Neural cell (in vitro differentiated cells): Measurements from ENCODE around the gene SRGAP3.

Source experiments
- EP300 ChIP-seq: fragments of 450-650 bp; conservative IDR thresholded peaks from 2 replicates; pipeline ENCODE4 v1.6.1; 2014; ENCODE audit warnings: antibody characterized with exemption, mild to moderate bottlenecking, moderate library complexity; ENCODE audit not compliant: poor library complexity, severe bottlenecking
- EZH2 ChIP-seq: fragments of 200-600, 300-800 bp; shearing (Covaris generic), sonication (generic); IDR thresholded peaks from 2 replicates; pipeline ENCODE4 v1.6.1; 2014; ENCODE audit warnings: antibody characterized with exemption, low read length, borderline replicate concordance, mild to moderate bottlenecking; ENCODE audit not compliant: insufficient read depth, poor library complexity, severe bottlenecking
- MXI1 ChIP-seq: fragments of 450-650 bp; conservative IDR thresholded peaks from 2 replicates; pipeline ENCODE4 v1.6.1; 2014; ENCODE audit warnings: antibody characterized with exemption, mild to moderate bottlenecking; ENCODE audit not compliant: poor library complexity, severe bottlenecking
- POLR2AphosphoS5 ChIP-seq: IDR thresholded peaks from 2 replicates; pipeline ENCODE4 v1.6.1; 2012
- RAD21 ChIP-seq: fragments of 450-650 bp; conservative IDR thresholded peaks from 2 replicates; pipeline ENCODE4 v1.6.1; 2014; ENCODE audit warnings: antibody characterized with exemption, mild to moderate bottlenecking, moderate library complexity
- REST ChIP-seq: IDR thresholded peaks from 2 replicates; pipeline ENCODE4 v1.6.1; 2012; ENCODE audit warnings: borderline replicate concordance
- SMC3 ChIP-seq: fragments of 450-650 bp; conservative IDR thresholded peaks from 2 replicates; pipeline ENCODE4 v1.6.1; 2014; ENCODE audit warnings: antibody characterized with exemption, mild to moderate bottlenecking, moderate library complexity; ENCODE audit not compliant: poor library complexity
- TAF1 ChIP-seq: IDR thresholded peaks from 2 replicates; pipeline ENCODE4 v1.6.1; 2012; ENCODE audit warnings: low read depth
- TF ChIP-seq, protein P1 (sequence below): fragments of 450-650 bp; IDR thresholded peaks from 2 replicates; pipeline ENCODE4 v1.5.1; 2014; ENCODE audit warnings: antibody characterized with exemption, mild to moderate bottlenecking, moderate library complexity; ENCODE audit not compliant: poor library complexity, severe bottlenecking

GRCh38 chr3:8952130-8952529, 297.3 kb downstream of the SRGAP3 start:
- TF ChIP-seq EP300 (no peak), EZH2 (no peak), REST (no peak), RAD21 (no peak), SMC3 (no peak), POLR2AphosphoS5 (no peak), TAF1 (no peak), MXI1 (no peak)
- TF ChIP-seq, protein P1, sequence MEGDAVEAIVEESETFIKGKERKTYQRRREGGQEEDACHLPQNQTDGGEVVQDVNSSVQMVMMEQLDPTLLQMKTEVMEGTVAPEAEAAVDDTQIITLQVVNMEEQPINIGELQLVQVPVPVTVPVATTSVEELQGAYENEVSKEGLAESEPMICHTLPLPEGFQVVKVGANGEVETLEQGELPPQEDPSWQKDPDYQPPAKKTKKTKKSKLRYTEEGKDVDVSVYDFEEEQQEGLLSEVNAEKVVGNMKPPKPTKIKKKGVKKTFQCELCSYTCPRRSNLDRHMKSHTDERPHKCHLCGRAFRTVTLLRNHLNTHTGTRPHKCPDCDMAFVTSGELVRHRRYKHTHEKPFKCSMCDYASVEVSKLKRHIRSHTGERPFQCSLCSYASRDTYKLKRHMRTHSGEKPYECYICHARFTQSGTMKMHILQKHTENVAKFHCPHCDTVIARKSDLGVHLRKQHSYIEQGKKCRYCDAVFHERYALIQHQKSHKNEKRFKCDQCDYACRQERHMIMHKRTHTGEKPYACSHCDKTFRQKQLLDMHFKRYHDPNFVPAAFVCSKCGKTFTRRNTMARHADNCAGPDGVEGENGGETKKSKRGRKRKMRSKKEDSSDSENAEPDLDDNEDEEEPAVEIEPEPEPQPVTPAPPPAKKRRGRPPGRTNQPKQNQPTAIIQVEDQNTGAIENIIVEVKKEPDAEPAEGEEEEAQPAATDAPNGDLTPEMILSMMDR = no peak
